Esophagus squamous epithelium (tissue), 5 donors: ENCODE measurements around the gene CYP2W1. TPM values are rescaled to one million over a fixed set of nuclear protein-coding genes. Genes with fewer than 3 reads are reported as not detected.

Source experiments
- DNase-seq: peaks from one replicate; lab custom pipeline; 2025; lab: John Stamatoyannopoulos, UW
- H3K27ac ChIP-seq, 4 donors: fragments of 200-600 bp; sonication (generic); one replicate each; pipeline ENCODE4 v1.5.1; 2016 to 2019; ENCODE audit warnings: mild to moderate bottlenecking in 1 of 4
- H3K27me3 ChIP-seq, 4 donors: fragments of 200-600 bp; sonication (generic); 1 replicate in 3 of 4; 2 replicates in 1 of 4; pipeline versions ENCODE4 v1.5.1 to v1.6.0; 2017 to 2021; ENCODE audit warnings: antibody characterized with exemption in 1 of 4
- H3K36me3 ChIP-seq, 3 donors: fragments of 200-600 bp; sonication (generic); one replicate each; pipeline ENCODE4 v1.5.1; 2016 to 2019
- H3K4me1 ChIP-seq, 3 donors: fragments of 200-600 bp; sonication (generic); one replicate each; pipeline ENCODE4 v1.5.1; 2017 to 2019
- H3K4me3 ChIP-seq, 4 donors: fragments of 200-600 bp; sonication (generic); 1 replicate in 3 of 4; 2 replicates in 1 of 4; pipeline ENCODE4 v1.5.1; 2016 to 2019; ENCODE audit warnings: mild to moderate bottlenecking in 2 of 4, moderate library complexity in 1 of 4
- H3K9me3 ChIP-seq, 3 donors: fragments of 200-600 bp; sonication (generic); one replicate each; pipeline ENCODE4 v1.5.1; 2016 to 2019
- POLR2A ChIP-seq, 4 donors: fragments of 450-650 bp; IDR thresholded peaks; one replicate each; pipeline ENCODE4 v1.6.1; 2017; ENCODE audit warnings: antibody characterized with exemption in 4 of 4, mild to moderate bottlenecking in 4 of 4, moderate library complexity in 3 of 4
- WGBS, 2 donors: methylation state at CpG; one replicate each; pipeline ENCODE4 v1.1.5; 2018; 5-methylcytosine and 5-hydroxymethylcytosine counted together
- intact Hi-C: fragments of 100-400 bp; cut with DNase I; formaldehyde crosslinking; loops from one replicate; pipeline ENCODE4 v1.15.0; 2022
- total RNA-seq, 4 donors: library from RNA; depleted of rRNA; stranded (reverse); fragments of >200 nt; gene quantifications; one replicate each; pipeline ENCODE4 v1.1.0, GENCODE V29; 2016
- TF ChIP-seq, protein P1 (sequence below), 6 experiments: fragments of 450-650 bp in 4 of 6; fragments of 200-600 bp in 2 of 6; sonication (generic) in 2 of 6; IDR thresholded peaks; one replicate each; pipeline ENCODE4 v1.5.1; 2016 to 2019; ENCODE audit warnings: antibody characterized with exemption in 6 of 6, mild to moderate bottlenecking in 4 of 6, moderate library complexity in 4 of 6
- donor health status: DM: yes; HTN: yes; CAD: no.

CYP2W1 gene
- total RNA-seq, 4 donors from 2014 or later = 0.76 TPM; not detected in 3

DNA sequence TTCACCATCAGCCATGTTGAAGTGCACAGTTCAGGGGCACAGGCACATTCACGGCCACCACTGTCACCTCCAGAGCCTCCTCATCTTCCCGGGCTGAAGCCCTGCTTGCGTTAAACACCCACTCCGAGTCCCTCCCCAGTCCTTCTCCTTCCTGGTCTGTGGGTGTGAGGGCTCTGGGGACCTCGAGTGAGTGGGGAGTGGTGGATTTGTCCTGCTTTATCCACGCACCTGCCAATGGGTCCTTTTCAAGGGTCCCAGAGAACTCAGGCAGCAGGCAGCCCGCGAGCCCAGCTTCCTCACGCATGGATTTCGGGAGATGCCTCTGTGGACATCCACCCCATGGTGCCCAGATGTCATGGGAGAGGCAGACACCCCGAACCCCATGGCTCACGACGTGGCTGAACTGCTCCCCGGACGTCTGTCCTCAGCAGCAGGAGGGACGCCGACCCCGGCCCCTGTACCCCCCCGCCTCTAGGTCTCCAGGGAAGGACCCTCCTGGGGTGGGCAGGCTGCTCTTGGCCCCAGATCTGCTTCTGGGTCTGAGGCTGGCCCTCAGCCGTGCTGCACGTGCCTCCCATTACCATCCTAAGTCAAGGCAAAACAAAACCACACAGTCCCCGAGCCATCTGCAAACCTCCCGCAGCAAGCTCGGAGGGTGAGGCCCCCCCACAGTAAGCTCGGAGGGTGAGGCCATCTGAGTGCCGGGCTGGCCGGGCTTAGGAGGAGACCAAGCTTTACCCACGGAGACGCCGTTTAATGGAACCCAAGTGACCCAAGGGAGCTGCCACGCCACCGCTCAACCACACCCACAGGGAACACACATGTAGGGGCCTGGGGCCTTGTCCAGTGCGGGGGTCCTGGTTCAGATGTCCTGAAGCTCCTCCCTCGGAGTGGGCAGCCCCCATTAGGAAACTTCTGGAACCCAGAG, 9.0 kb downstream of the CYP2W1 start:
- Histone ChIP-seq H3K4me1 (peaks cover 4 to 36% (median 5%) of the 10 kb centered on the region in 3 donors), H3K27ac (no peak overlapping the region), H3K36me3 (peaks cover 0 to 17% (median 0%) of the 10 kb centered on the region in 3 donors), H3K27me3 (peaks cover 0 to 55% (median 2%) of the 10 kb centered on the region in 4 donors), H3K4me3 (no peak overlapping the region), H3K9me3 (no peaks in the 10 kb centered on the region)
- 49 to 57% methylated on average over 7 to 10 of the region's 34 CpGs for WGBS, 2 donors
- TF ChIP-seq, protein P1, sequence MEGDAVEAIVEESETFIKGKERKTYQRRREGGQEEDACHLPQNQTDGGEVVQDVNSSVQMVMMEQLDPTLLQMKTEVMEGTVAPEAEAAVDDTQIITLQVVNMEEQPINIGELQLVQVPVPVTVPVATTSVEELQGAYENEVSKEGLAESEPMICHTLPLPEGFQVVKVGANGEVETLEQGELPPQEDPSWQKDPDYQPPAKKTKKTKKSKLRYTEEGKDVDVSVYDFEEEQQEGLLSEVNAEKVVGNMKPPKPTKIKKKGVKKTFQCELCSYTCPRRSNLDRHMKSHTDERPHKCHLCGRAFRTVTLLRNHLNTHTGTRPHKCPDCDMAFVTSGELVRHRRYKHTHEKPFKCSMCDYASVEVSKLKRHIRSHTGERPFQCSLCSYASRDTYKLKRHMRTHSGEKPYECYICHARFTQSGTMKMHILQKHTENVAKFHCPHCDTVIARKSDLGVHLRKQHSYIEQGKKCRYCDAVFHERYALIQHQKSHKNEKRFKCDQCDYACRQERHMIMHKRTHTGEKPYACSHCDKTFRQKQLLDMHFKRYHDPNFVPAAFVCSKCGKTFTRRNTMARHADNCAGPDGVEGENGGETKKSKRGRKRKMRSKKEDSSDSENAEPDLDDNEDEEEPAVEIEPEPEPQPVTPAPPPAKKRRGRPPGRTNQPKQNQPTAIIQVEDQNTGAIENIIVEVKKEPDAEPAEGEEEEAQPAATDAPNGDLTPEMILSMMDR (IDR thresholded peaks at IDR 0.05) = no peak
- no peak for TF ChIP-seq POLR2A (IDR thresholded peaks at IDR 0.05)
- no peak for DNase-seq
- intact Hi-C loops = loop anchor here (2.0 to 10.0 kb wide), 2 partner anchors 75 to 183 kb away; no protein-coding TSS in a partner anchor

DNA sequence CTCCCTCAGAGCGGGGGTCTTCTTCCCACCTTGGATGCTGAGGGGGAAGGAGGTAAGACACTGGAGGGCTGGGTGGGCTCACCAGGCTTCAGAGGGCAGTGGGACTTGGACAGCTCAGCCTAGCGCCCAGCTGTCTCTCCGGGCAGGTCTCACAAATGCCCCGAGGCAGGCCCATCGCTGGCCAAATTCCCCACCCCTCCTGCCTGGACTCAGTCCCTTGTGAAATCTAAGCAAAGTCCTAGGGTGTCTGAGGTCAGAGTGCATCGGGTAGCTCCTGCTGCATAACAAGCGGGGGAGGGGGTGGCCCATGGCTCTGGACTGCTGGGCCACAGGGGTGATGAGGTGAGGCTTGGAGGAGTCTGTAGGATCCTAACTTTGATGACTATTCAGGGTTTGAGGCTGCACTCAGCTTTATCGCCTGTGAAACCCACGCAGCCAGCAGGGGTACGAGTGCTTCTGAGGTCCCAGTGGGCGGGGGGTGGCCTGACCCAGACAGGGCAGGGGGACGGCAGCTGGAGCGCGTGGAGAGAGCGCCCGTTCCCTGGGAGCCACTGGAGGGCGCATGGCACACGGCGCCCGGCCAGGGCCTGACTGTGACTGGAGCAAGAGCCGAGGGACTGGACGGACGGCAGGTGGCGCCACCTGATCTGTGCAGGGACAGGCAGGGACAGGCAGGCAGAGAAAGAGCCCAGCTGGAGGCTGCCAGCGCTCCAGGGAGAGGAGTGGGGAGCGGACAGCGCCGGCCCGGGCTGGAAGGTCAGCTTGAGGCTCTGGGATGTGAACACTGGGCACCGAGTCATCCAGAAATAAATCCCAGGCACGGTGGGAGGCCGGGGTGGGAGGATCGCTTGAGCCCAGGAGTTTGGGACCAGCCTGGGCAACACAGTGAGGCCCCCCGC, 10.0 kb downstream of the CYP2W1 start:
- intact Hi-C loops = loop anchor here (2.0 to 10.0 kb wide), 2 partner anchors 74 to 182 kb away; no protein-coding TSS in a partner anchor
- Histone ChIP-seq H3K9me3 (no peaks in the 10 kb centered on the region), H3K27ac (no peak overlapping the region), H3K36me3 (peaks cover 0 to 27% (median 8%) of the 10 kb centered on the region in 3 donors), H3K4me3 (no peak overlapping the region), H3K4me1 (peaks cover 4 to 40% (median 5%) of the 10 kb centered on the region in 3 donors), H3K27me3 (peaks cover 0 to 45% (median 2%) of the 10 kb centered on the region in 4 donors)
- no peak for TF ChIP-seq POLR2A (IDR thresholded peaks at IDR 0.05)
- TF ChIP-seq, protein P1 (IDR thresholded peaks at IDR 0.05) = peak; percentile 99 to 100 (median 100)
- WGBS, 2 donors = 5 to 31% methylated on average over 6 to 14 of the region's 34 CpGs
- peak; percentile 71 for DNase-seq

- no peak for TF ChIP-seq POLR2A (IDR thresholded peaks at IDR 0.05)
- TF ChIP-seq, protein P1 (IDR thresholded peaks at IDR 0.05) = no peak
- H3K4me3 ChIP-seq = no peak overlapping the region
- peaks cover 4 to 26% (median 5%) of the 10 kb centered on the region in 3 donors for H3K4me1 ChIP-seq
- H3K27ac ChIP-seq = no peak overlapping the region
- H3K36me3 ChIP-seq = peaks cover 0 to 36% (median 13%) of the 10 kb centered on the region in 3 donors
- H3K9me3 ChIP-seq = no peaks in the 10 kb centered on the region
- no peak for DNase-seq
- H3K27me3 ChIP-seq = peaks cover 0 to 28% (median 0%) of the 10 kb centered on the region in 4 donors
- intact Hi-C loops = loop anchor here (10.0 kb wide), 1 partner anchor 180 kb away; no protein-coding TSS in a partner anchor
- 68 to 87% methylated on average over 12 to 21 of the region's 28 CpGs for WGBS, 2 donors
These were observed 11.8 kb downstream of the CYP2W1 start for GRCh38 chr7:994592-995308.

DNA sequence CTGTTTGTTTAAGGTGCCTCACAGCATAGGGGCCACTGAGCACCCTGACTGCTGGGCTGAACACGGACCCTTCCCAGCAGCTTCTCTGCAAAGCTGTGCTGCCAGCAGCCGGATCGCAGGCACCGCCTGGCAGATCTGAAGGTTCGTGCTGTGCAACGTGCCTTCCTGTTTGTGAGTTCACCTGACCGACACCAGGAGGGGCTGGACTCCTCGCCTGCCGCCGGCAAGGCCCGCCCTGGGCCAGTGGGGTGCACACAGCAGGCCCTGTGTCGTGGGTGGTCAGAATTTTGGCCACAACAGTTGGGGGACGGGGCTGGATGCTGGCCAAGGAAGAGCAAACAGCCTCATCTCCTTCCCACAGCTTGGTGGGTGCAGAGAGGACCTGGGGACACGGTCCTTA, 12.6 kb downstream of the CYP2W1 start:
- Histone ChIP-seq H3K4me3 (no peak overlapping the region), H3K27ac (no peak overlapping the region), H3K36me3 (peaks cover 0 to 44% (median 13%) of the 10 kb centered on the region in 3 donors), H3K4me1 (peaks cover 4 to 26% (median 5%) of the 10 kb centered on the region in 3 donors), H3K9me3 (no peaks in the 10 kb centered on the region), H3K27me3 (peaks cover 0 to 24% (median 0%) of the 10 kb centered on the region in 4 donors)
- TF ChIP-seq, protein P1 (IDR thresholded peaks at IDR 0.05) = no peak
- no peak for TF ChIP-seq POLR2A (IDR thresholded peaks at IDR 0.05)
- no peak for DNase-seq
- intact Hi-C loops = loop anchor here (10.0 kb wide), 1 partner anchor 179 kb away; no protein-coding TSS in a partner anchor
- 100% methylated on average over 1 of the region's 14 CpGs; no CpG with 5 or more reads in 1 of the 2 donors for WGBS, 2 donors
